Measurements from ENCODE around the gene DLX4. TPM values are rescaled to one million over a fixed set of nuclear protein-coding genes. Genes with fewer than 3 reads are reported as not detected.

Gene DLX4
- total and polyA plus RNA-seq, 12 donors: 0.10 to 0.96 (median 0.27) TPM; not detected in 3

GRCh38 chr17:49979748-49980479 lies 10.9 kb downstream of the DLX4 start:
- intact Hi-C loops (cut with DNase I): no loop called here
- H3K9me3 ChIP-seq (replicated peaks in 1 of 3): no peaks in the 10 kb centered on the region
- DNase-seq: no peak
- WGBS, 4 donors: 70 to 83% (median 72%) methylated on average over 4 of the region's 4 CpGs
- TF ChIP-seq, protein P1, sequence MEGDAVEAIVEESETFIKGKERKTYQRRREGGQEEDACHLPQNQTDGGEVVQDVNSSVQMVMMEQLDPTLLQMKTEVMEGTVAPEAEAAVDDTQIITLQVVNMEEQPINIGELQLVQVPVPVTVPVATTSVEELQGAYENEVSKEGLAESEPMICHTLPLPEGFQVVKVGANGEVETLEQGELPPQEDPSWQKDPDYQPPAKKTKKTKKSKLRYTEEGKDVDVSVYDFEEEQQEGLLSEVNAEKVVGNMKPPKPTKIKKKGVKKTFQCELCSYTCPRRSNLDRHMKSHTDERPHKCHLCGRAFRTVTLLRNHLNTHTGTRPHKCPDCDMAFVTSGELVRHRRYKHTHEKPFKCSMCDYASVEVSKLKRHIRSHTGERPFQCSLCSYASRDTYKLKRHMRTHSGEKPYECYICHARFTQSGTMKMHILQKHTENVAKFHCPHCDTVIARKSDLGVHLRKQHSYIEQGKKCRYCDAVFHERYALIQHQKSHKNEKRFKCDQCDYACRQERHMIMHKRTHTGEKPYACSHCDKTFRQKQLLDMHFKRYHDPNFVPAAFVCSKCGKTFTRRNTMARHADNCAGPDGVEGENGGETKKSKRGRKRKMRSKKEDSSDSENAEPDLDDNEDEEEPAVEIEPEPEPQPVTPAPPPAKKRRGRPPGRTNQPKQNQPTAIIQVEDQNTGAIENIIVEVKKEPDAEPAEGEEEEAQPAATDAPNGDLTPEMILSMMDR (IDR thresholded peaks at IDR 0.05): no peak
- TF ChIP-seq POLR2A (IDR thresholded peaks at IDR 0.05): no peak
- no peak overlapping the region for H3K4me3 ChIP-seq
- H3K27ac ChIP-seq: no peak overlapping the region
- H3K36me3 ChIP-seq (replicated peaks in 1 of 2): no peaks in the 10 kb centered on the region
- no peaks in the 10 kb centered on the region for H3K4me1 ChIP-seq (replicated peaks in 1 of 2)
- peaks cover 3% of the 10 kb centered on the region for H3K27me3 ChIP-seq

GRCh38 chr17:49980703-49981197 lies 11.8 kb downstream of the DLX4 start:
- DNase-seq: no peak
- no peaks in the 10 kb centered on the region for H3K9me3 ChIP-seq (replicated peaks in 1 of 3)
- no peaks in the 10 kb centered on the region for H3K4me1 ChIP-seq (replicated peaks in 1 of 2)
- H3K27ac ChIP-seq: no peak overlapping the region
- intact Hi-C loops (cut with DNase I): no loop called here
- TF ChIP-seq POLR2A (IDR thresholded peaks at IDR 0.05): no peak
- TF ChIP-seq, protein P1 (IDR thresholded peaks at IDR 0.05): no peak
- no peak overlapping the region for H3K4me3 ChIP-seq
- 53 to 67% (median 57%) methylated on average over 3 to 7 of the region's 7 CpGs for WGBS, 4 donors
- peaks cover 3% of the 10 kb centered on the region for H3K27me3 ChIP-seq
- no peaks in the 10 kb centered on the region for H3K36me3 ChIP-seq (replicated peaks in 1 of 2)

DNA sequence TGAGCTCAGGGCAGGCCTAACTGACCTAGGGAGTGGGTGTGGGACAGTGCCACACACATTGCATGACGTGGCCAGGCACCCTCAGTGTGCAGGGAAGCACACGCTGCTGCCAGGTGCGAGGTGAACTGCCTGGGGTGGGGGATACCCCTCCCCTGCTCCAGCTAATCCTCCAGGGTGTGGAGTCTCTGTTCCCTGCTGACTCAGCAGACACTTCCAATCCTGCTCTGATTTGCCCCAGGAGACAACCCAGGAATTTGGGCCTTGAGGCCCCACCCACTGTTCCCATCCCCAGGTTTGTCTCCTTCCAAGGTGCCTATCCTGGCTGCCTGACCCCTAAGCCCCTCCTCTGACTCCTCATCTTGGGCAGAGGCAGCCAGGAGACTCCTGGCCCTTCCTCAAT lies 15.3 kb downstream of the DLX4 start:
- Histone ChIP-seq H3K9me3 (replicated peaks in 1 of 3) (no peaks in the 10 kb centered on the region), H3K27me3 (peaks cover 9% of the 10 kb centered on the region), H3K4me1 (replicated peaks in 1 of 2) (no peaks in the 10 kb centered on the region), H3K27ac (no peak overlapping the region), H3K36me3 (replicated peaks in 1 of 2) (no peaks in the 10 kb centered on the region), H3K4me3 (no peak overlapping the region)
- WGBS, 4 donors: 67 to 78% (median 70%) methylated on average over 3 of the region's 3 CpGs; no CpG with 5 or more reads in 1 of the 4 donors
- no peak for TF ChIP-seq POLR2A (IDR thresholded peaks at IDR 0.05)
- TF ChIP-seq, protein P1 (IDR thresholded peaks at IDR 0.05): no peak
- intact Hi-C loops (cut with DNase I): no loop called here
- DNase-seq: no peak

DNA sequence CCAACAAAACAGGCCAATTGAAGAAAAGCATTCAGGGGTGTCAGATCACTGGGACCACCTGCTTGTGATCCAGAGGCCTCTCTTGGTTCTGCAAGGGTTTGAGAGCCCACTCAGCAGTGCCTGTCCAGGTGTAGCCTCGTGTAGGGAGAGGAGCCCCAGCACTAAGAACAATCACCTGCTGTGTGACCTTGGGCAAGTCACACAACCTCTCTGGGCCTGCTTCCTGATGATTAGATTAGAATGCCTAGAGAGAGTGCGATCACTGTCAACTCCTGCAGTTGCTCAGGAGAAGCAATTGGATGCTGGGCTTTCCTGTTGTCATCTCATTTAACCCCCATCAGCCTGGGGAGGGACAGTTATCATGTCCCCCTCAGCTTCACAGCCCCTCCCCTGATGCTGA lies 15.8 kb downstream of the DLX4 start:
- Histone ChIP-seq H3K27me3 (peaks cover 9% of the 10 kb centered on the region), H3K27ac (no peak overlapping the region), H3K4me3 (no peak overlapping the region), H3K4me1 (replicated peaks in 1 of 2) (no peaks in the 10 kb centered on the region), H3K9me3 (replicated peaks in 1 of 3) (no peaks in the 10 kb centered on the region), H3K36me3 (replicated peaks in 1 of 2) (no peaks in the 10 kb centered on the region)
- intact Hi-C loops (cut with DNase I): no loop called here
- 44 to 62% (median 54%) methylated on average over 1 to 2 of the region's 2 CpGs for WGBS, 4 donors
- no peak for DNase-seq
- no peak for TF ChIP-seq POLR2A (IDR thresholded peaks at IDR 0.05)
- TF ChIP-seq, protein P1 (IDR thresholded peaks at IDR 0.05): no peak

Measured in adrenal gland (tissue), 12 donors.